HG03175 (cell line): ENCODE measurements around the gene ZBTB7A.

ENCODE experiments used
- ATAC-seq: cut with Tn5 transposase; IDR thresholded peaks from one replicate; pipeline ENCODE4 v1.9.1; 2021; ENCODE audit warnings: mild to moderate bottlenecking, moderate library complexity; ENCODE audit not compliant: unreplicated experiment

The ZBTB7A gene

DNA sequence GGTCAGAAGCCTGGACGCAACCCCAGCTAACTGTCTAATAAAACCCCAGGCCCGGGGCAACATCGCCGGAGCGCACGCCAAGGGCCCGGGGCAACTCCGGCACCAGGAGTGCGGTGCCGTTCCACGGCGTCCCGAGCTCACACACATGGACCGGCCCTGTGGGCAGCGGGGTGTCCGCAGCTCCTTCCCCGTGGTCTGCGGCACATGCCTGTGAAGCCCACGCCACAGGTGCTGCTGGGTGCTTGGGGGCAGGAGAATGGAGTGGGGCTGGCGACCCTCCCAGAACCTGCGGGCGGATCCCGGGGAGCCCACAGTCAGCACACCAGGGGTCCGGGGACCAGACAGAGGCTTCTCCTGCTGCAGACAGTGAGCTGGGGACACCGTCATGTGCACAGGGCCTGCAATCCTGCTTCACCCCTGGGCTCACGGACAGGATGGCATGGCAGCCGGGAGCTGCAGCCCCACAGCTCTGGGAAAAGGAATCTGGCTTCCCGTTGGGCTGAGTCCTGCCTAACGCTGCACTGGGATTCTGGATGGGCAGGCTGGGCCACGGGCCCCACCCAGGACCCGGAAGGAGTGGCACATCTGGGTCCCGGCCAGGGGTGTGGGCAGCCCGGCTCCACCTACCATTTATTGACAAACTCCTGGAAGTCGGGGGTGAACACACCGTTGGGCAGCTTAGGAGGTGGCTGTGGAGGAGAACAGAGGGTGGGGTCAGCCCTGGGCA lies 28.2 kb upstream of the ZBTB7A start:
- no peak for ATAC-seq

DNA sequence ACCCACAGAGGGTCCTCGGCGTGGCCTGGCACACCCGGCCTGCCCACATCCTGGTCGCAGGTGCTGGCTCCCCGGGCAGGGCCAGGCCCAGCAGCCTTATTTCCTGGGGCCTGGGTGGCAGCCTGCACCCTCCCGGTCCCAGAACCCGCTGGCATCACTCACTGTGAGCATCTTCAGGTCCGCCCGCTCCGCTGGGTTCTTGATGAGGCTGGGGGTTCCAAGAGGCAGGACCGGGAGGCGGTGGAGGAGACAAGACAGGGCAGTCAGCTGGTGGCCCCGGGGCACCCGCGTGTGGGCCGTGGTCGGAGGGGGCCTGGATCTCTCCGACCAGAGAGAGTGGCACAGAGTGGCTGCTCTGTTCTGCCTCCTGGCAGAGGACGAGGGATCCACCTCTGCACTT lies 27.6 kb upstream of the ZBTB7A start:
- ATAC-seq, result no peak

DNA sequence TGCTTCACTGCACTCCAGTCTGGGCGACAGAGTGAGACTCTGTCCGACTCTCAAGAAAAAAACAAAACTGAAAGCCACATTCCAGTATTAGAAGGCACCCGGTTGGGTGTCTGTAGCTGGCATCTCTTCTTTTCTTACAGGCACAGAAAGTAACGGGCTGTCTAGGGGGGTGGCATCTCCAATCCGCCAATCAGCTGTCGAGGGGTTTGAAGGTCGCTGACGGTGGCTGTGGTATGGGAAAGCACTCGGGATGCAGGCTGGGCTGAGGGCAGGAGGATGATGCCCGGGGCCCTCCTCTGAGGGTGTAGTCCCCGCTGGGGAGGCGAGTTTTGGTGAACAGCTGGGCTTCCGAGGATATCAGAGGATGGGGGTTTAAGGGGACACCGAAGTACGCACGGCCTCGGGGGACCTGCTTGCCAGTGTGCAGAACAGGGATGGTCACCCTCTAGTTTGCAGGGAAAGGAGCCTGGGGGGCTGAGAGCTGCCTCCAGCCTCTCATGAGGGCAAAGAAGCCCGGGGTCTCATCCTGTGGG lies 27.0 kb upstream of the ZBTB7A start:
- no peak for ATAC-seq

DNA sequence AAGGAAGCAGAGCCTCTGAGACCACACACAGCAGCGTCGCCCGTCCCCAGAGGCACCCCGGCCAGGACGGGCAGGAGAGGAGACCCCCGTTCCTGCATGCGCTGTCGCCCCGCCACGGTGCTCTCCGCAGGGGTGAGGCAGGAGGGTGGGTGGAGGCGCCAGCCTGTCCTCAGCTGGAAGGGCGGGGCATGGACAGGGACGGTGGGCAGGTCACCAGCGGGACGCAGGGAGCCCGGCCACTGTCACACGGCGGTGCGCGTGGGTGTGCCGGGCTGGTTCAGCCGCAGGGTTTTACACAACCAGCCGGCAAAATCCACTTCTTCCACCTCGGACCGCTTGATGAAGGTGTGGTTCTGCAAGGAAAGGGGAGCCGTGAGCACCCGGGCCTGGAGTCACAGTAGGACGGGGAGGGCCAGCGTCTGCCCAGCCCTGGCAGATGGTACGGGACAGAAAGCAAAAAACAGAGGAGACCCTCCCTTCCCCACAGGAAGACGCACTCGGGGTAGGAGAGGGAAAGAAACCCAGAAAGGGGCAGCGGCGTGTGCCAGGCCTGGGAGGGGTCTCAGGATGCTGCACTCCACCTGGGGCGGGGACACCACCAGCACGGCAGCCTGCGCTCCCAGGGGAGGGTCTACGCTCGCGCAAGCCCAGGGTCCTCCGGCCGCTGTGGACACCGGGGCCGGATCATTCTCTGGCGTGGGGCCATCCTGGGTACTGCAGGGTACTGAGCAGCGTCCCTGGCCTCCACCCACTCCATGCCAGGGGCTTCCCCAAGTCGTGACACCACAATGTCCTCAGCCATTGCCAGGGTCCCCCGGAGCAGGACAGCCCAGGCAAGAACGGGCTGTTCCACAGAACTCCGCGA lies 23.9 kb upstream of the ZBTB7A start:
- no peak for ATAC-seq

DNA sequence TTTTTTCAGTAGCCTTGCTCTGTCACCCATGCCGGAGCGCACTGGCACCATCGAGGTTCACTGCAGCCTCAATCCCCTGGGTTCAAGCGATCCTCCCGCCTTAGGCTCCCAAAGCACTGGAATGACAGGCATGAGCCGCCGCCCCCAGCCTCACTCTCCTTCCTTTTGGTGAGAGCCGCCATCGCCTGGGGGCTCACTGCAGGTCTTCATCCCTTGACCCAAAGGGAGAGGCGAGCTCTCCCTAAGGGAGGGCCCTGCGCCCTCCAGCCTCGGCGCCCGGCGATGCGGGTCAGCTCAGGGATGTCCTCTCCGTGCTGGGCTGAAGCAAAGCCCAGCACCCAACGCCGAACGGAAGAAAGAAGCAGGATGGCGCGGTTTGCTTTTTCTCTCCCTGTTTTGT lies 23.2 kb upstream of the ZBTB7A start:
- ATAC-seq, result no peak

DNA sequence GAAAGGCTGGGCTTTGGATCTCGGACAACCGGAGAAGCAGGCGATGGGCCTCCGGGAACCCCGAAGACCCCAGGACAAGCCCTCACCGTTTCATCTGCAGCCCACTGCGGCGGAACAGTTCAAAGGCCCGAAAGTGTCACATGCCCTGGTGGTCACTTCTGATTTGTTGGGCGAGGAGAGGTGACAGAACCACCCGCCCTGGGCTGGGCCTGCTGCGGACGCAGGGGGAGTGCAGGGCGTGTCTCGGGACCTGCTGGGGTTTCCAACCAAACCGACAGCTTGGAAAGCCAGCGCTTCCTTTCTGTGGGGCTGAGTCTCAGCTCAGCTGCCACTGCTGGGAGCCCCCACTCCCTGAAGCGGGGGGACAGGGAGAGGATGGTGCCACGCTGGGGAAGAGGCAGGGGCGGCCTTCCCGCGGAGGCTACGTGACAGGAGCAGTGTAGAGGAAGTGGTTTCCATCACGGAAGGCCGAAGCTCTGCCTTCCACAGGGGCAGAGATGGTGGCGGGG lies 22.8 kb upstream of the ZBTB7A start:
- ATAC-seq, result no peak

DNA sequence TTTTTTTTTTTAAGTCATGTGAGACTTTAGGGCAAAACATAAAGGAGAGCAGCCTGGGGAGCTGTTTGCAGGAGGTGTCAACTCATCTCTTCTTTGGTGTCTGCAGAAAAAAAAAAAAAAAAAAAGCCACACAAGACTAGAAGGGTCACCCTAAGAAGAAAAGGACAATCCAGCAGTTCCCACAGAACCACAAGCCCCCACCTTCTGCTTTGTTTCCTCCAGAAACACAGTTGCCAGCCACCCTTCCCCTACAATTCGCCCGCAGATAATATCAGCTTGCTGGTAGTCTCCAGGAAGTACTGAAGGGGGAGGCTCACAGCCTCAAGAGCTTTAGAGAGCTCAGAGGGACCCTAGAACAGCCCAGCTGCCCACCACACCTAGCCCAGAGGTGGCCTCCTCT lies 22.3 kb upstream of the ZBTB7A start:
- no peak for ATAC-seq

DNA sequence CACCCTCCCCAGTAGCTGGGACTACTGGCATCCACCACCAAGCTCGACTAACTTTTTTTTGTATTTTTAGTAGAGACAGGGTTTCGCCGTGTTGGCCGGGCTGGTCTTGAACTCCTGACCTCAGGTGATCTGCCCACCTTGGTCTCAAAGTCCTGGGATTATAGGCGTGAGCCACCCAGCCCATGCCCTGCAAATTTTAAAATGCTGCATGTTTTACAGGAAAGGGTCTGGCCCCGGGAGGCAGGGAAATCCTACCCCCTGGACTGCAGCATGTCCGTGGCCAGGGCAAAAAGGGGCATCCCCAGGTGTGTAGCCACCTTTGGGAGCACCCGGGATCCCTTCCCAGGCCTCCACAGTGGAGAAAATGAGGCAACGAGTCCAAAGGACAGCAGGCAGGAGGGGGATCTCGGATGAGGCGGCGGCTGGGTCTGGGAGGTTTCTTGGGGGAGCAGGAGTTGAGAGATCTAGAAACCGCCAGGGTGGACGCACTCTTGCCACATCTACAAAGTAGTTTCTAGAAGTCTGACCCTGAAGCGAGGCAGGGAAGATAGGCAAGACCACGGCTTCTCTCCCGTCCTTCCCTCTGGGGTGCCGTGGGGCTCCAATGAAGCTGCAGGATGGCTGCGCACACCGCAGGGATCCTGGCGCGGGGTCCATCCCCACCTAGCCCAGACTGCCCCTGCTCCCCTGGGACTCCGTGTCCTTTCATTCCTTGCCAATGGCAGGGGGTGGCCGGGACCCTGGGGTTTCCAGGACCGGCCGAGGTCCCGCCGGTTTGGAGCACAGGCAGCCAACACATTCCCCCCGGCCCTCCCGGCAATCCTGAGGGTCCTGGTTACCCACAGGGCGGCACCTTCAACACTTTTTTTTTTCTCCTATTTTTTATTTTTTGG lies 21.3 kb upstream of the ZBTB7A start:
- no peak for ATAC-seq

DNA sequence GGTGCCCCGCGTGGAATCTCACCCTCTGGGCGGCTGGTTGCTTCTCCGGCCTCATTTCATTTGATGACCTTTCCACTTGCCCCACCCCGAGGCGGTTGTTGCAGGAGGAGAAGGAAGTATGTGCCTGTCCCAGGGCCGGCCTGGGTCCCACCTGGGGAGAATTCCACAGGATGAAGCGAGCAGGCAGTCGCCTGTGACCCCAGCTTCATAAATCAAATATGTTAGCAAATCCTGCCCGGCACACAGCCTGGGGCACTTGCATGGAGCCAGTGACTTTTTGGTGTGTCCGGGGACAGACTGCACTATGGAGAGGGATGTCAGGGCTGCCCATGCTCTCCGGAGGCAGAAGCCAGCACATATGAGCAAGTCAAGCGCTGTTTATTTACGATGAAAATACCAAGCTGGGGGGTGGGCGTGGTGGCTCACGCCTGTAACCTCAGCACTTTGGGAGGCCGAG lies 19.7 kb upstream of the ZBTB7A start:
- no peak for ATAC-seq

DNA sequence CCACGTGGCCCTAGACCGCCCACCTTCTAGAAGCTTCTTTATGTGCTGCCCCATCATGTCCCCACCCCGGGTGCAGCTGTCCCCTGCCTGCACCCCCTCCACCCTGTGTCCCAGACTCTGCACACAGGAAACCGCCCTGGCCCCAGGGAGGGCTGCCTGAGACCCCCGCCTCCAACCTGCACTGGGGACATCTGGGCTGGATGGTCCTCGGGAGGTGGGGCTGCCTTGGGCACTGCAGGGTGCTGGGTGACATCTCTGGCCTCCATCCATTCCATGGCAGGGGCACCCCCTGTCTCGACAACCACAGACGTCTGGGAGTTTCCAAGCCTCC lies 17.8 kb upstream of the ZBTB7A start:
- no peak for ATAC-seq

DNA sequence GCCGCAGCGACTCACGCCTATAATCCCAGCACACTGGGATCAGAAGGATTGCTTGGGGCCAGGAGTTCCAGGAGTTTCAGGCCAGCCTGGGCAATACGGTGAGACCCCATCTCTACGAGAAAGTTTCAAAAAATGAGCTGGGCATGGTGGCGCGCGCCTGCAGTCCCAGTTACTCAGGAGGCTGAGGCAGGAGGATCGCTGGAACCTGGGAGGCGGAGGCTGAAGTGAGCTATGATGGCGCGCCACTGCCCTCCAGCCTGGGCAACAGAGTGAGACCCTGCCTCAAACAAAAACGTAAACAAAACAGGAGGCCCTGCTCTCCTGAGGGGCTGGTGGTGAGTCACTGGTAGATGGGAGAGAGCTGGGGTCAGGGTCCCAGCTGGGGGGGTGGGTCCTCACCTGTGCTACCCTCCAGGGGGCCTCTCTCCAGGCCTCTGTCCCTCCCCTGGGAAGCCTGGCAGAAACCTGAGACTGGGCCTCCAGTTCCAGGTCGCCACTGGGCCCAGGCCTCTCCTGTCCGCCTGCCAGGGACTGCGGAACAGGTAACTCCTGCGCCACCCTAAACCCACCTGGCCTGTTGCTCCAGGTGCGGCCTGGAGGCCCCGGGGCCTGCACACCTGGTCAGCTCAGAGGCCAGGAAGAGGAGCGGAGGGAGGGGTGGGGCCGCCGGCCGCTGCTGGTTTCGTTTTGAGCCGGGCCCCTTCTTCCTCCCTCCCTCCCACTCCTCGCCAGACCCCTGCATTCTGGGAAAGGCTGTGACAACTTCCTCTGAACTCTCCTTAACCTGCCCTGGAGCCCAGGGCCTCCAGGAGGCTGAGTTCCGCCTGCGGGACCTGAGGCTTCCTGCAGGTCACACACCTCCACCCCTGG lies 17.2 kb upstream of the ZBTB7A start:
- no peak for ATAC-seq

DNA sequence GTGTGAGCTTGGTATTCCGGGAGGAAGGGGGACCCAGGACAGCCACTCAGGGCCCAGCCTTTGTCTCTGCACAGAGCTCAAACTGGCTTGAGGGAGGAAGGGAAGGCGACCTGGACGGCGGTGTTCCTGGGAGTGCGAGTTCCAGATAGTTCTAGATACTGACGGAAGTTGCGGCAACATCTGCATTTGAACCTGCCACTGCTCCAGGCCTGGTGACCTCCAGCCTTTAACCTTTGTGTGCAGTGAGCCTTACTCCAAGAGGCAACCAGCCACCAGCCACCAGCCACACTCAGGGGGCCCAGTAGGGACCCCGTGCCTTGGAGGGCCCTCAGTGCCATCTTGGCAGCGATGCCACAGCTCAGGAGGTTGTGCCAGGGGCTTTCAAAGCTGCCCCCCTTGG lies 15.5 kb upstream of the ZBTB7A start:
- no peak for ATAC-seq

DNA sequence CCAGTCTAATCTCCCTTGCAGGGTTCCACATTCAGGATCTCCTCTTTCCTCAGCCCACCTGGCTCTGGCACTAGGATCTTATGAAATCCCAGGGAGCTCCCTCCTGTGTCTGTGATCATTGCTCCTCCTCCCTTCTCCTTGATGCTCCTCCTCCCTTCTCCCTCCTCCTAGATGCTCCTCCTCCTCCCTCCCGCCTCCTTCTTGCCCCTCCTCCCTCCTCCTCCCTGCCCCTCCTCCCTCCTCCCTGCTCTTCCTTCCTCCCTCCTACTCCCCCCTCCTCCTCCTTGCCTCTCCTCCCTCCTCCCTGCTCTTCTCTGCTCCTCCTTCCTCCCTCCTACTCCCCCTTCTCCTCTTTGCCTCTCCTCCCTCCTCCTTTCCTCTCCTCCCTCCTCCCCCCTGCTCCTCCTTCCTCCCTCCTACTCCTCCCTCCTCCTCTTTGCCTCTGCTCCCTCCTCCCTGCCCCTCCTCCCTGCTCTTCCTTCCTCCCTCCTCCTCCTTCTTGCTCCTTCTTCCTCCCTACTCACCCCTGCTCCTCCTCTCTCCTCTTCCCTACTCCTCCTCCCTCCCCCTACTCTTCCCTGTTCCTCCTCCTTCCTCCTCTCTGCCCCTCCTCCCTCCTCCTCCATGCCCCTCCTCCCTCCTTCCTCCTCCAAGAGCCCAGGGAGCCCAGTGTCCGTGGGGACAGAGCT lies 14.9 kb upstream of the ZBTB7A start:
- no peak for ATAC-seq

DNA sequence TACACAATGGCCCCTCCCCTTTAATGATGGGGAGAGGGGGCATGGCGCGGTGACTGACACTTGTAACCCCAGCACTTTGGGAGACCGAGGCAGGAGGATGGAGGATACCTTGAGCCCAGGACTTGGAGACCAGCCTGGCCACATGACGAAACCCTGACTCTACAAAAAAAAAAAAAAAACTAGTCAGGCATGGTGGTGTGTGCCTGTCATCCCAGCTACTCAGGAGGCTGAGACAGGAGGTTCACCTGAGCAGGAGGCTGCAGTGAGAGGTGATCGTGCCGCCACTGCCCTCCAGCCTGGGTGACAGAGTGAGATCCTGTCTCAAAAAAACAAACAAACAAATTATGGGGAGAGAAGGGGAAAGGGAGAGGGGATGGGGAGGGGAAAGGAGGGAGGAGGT lies 13.8 kb upstream of the ZBTB7A start:
- no peak for ATAC-seq

DNA sequence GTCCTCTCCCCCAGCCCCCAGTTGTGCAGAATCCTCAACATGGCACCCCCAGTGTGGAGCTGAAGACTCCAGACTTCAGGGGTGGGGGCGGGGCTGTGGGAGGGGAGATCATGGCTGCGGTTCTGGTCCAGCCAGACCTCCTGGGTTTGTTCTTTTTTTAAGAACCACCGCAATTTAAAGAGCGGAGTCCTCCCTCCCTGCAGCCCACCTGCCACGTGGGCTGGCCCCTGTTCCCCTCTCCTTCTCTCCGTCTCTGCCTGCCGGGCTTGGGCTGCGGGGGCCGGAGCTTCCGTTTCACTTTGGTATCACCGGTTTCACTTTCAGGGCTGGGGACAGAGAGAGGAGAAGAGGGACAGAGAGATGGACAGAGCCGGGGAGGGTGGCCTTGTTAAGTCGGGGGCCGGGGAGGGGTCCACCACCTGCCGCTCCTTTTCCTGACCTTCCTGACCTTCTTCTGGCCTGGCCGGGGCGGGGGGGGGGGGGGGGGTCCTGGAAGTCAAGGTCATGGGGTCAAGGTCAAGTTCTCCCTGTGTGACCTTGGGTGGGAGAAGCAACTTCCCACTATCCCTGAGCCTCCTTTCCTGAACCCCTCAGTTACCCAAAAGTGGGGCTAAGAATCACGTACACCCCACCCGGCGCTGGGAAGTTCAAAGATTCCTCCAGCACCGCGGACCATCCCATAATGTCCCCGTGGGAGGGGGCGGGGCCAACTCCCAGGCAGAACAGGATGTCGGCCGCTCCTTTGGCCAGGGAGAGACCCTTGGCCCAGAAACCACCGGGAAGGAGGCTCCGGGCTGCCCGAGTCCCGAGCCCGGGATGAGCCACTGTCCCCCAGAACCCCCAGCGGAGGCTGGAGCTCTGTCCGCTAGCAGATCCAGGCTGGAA lies 11.3 kb upstream of the ZBTB7A start:
- peak; percentile 56 for ATAC-seq

DNA sequence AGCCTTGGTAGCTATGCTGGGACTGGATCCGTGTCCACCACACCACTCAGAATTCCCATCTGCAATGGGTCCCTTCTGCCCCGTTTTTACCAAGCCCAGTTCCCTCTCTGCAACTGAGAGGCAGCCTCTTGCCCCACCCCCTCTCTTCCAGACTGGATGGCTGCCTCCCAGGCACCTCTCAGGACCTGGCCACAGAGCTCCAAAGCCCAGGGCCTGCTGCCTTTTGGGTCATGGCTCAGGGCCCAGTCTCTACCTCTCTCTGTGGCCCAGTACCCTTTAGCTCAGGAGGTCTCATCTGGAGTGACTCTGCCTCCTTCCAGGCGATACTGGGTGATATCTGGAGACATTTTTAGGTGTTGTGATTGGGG lies 10.3 kb upstream of the ZBTB7A start:
- ATAC-seq, result no peak

DNA sequence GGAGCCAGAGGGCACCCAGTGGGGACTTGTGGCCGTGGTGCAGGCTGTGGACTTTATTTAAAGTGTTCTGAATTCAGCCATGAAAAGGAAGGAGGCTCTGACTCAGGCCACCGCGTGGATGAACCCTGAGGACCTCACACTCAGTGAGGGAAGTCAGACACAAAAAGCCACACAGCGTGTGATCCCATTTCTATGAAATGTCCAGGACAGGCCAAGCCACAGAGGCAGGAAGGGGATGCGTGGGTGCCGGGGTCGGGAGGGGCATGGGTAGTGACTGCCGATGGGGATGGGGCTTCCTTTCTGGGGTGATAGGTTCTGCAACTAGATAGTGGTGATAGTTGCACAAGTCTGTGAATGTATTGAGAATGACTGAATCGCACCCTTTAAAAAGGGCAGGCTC lies 8.7 kb upstream of the ZBTB7A start:
- ATAC-seq, result no peak

DNA sequence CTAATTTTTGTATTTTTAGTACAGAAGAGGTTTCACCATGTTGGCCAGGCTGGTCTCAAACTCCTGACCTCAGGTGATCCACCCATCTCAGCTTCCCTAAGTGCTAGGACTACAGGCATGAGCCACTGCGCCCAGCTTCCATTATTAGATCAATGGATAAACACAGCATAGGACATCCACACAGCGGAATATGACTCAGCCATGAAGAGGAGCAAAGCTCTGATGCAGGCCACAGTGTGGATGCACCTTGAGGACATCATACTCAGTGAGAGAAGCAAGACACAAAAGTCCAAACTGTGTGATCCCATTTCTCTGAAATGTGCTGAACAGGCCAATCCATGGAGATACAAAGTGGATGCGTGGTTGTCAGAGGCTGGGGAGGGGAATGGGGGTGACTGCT lies 4.9 kb upstream of the ZBTB7A start:
- no peak for ATAC-seq
